ENCODE results near the gene KCTD7.
"Not testable (repeated sequence)": the region's sequence is repeated elsewhere in the genome, so short reads cannot be mapped to it uniquely, and the experiment has no call there.

The KCTD7 gene

GRCh38 chr7:66687186-66687585 is 58.5 kb downstream of the KCTD7 start:
- no peaks in the 10 kb centered on the region; the same call in 1 of the 2 replicates for H3K36me3 ChIP-seq
- H3K9me3 ChIP-seq (ENCODE audit: severe bottlenecking), result no peaks in the 10 kb centered on the region
- no peaks in the 10 kb centered on the region for H3K27me3 ChIP-seq (ENCODE audit: insufficient read depth, low read depth, severe bottlenecking)
- no peak overlapping the region for H3K4me3 ChIP-seq (ENCODE audit: low read depth, low read length)
- TF ChIP-seq, protein P1, sequence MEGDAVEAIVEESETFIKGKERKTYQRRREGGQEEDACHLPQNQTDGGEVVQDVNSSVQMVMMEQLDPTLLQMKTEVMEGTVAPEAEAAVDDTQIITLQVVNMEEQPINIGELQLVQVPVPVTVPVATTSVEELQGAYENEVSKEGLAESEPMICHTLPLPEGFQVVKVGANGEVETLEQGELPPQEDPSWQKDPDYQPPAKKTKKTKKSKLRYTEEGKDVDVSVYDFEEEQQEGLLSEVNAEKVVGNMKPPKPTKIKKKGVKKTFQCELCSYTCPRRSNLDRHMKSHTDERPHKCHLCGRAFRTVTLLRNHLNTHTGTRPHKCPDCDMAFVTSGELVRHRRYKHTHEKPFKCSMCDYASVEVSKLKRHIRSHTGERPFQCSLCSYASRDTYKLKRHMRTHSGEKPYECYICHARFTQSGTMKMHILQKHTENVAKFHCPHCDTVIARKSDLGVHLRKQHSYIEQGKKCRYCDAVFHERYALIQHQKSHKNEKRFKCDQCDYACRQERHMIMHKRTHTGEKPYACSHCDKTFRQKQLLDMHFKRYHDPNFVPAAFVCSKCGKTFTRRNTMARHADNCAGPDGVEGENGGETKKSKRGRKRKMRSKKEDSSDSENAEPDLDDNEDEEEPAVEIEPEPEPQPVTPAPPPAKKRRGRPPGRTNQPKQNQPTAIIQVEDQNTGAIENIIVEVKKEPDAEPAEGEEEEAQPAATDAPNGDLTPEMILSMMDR (IDR thresholded peaks at IDR 0.05; ENCODE audit: low read depth, low read length), result no peak
- no peak overlapping the region for H3K27ac ChIP-seq
- DNase-seq, result no peak

- H3K27me3 ChIP-seq (ENCODE audit: insufficient read depth, low read depth, severe bottlenecking); H3K9me3 ChIP-seq (ENCODE audit: severe bottlenecking); DNase-seq; H3K36me3 ChIP-seq; H3K4me3 ChIP-seq (ENCODE audit: low read depth, low read length); H3K27ac ChIP-seq: not testable (repeated sequence)
These were observed 59.0 kb downstream of the KCTD7 start for GRCh38 chr7:66687672-66688071.

- no peak for DNase-seq
- H3K27ac ChIP-seq, result no peak overlapping the region
- H3K9me3 ChIP-seq (ENCODE audit: severe bottlenecking), result no peaks in the 10 kb centered on the region
- H3K4me3 ChIP-seq (ENCODE audit: low read depth, low read length), result no peak overlapping the region
- no peaks in the 10 kb centered on the region; the same call in 1 of the 2 replicates for H3K36me3 ChIP-seq
- TF ChIP-seq, protein P1 (IDR thresholded peaks at IDR 0.05; ENCODE audit: low read depth, low read length), result no peak
- H3K27me3 ChIP-seq (ENCODE audit: insufficient read depth, low read depth, severe bottlenecking), result no peaks in the 10 kb centered on the region
These were observed 60.4 kb downstream of the KCTD7 start for GRCh38 chr7:66689081-66689480.

DNA sequence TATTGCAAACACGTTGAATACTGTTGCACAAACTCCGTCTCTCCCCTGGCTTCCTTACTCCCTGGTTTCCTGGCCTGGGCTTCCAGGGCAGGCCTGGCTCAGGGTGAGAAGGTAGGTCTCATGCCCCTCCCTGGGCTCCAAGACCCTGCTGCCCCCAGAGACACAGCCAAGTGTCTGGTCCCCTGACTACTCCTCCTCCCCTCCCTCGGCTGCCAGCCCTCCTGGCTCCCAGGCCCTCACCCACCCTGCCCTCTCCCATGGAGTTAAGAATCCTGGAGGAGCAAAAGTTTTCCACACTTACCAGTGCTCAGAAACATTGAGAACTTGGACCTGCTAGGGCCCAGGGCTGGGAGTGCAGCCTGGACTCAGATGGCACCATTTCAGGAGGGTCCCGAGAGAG is 64.7 kb downstream of the KCTD7 start:
- H3K9me3 ChIP-seq (ENCODE audit: severe bottlenecking), result no peaks in the 10 kb centered on the region
- H3K27ac ChIP-seq, result no peak overlapping the region
- H3K4me3 ChIP-seq (ENCODE audit: low read depth, low read length), result no peak overlapping the region
- H3K27me3 ChIP-seq (ENCODE audit: insufficient read depth, low read depth, severe bottlenecking), result no peaks in the 10 kb centered on the region
- no peaks in the 10 kb centered on the region for H3K36me3 ChIP-seq
- TF ChIP-seq, protein P1 (IDR thresholded peaks at IDR 0.05; ENCODE audit: low read depth, low read length), result no peak
- no peak for DNase-seq
